Body of pancreas (tissue), 4 donors: ENCODE measurements around the gene SPOCK1. TPM values are rescaled to one million over a fixed set of nuclear protein-coding genes. Genes with fewer than 3 reads are reported as not detected.

Experiments used
- ATAC-seq: fragments of 150-250 bp; one replicate; pipeline ENCODE4 v1.9.1; 2016
- DNase-seq, 4 donors: peaks; one replicate each; pipeline ENCODE4 v3.0.0-alpha.2; 2019
- H3K27ac ChIP-seq, 4 donors: fragments of 200-600 bp; sonication (generic); 1 replicate in 3 of 4; 2 replicates in 1 of 4; pipeline versions ENCODE4 v1.5.1 to v1.6.1; 2016 to 2019; ENCODE audit warnings: mild to moderate bottlenecking in 1 of 4, mixed read lengths in 1 of 4, moderate library complexity in 1 of 4
- H3K27me3 ChIP-seq, 2 donors: fragments of 200-600 bp; sonication (generic); one replicate each; pipeline ENCODE4 v1.6.0; 2016; ENCODE audit warnings: mild to moderate bottlenecking in 1 of 2
- H3K36me3 ChIP-seq, 2 donors: fragments of 200-600 bp; sonication (generic); replicated peaks in 1 of 2; 2 replicates each; pipeline ENCODE4 v1.5.1; 2016; ENCODE audit warnings: low read depth in 2 of 2; ENCODE audit not compliant: insufficient read depth in 1 of 2
- H3K4me1 ChIP-seq: fragments of 200-600 bp; sonication (generic); one replicate; pipeline ENCODE4 v1.6.0; 2016
- H3K4me3 ChIP-seq, 2 donors: fragments of 200-600 bp; sonication (generic); 1 replicate in 1 of 2; 2 replicates in 1 of 2; pipeline ENCODE4 v1.5.1; 2016 to 2019
- H3K9me3 ChIP-seq, 3 donors: fragments of 200-600 bp; sonication (generic); 1 replicate in 2 of 3; 2 replicates in 1 of 3; pipeline ENCODE4 v1.5.1; 2016
- POLR2A ChIP-seq, 3 donors: fragments of 450-650 bp; IDR thresholded peaks; one replicate each; pipeline ENCODE4 v1.6.1; 2016; ENCODE audit warnings: antibody characterized with exemption in 3 of 3, mild to moderate bottlenecking in 2 of 3
- WGBS, 2 donors: methylation state at CpG; one replicate each; pipeline ENCODE4 v1.1.5; 2017; 5-methylcytosine and 5-hydroxymethylcytosine counted together
- intact Hi-C: fragments of 100-400 bp; cut with DNase I; formaldehyde crosslinking; loops from one replicate; pipeline ENCODE4 v1.15.1; 2023
- total RNA-seq, 2 donors: library from RNA; depleted of rRNA; stranded (reverse); fragments of >200 nt; gene quantifications; one replicate each; pipeline ENCODE4 v1.1.0, GENCODE V29; 2016
- TF ChIP-seq, protein P1 (sequence below), 7 experiments: fragments of 450-650 bp in 4 of 7; fragments of 200-600 bp in 3 of 7; sonication (generic) in 3 of 7; IDR thresholded peaks; one replicate each; pipeline ENCODE4 v1.5.1; 2016 to 2019; ENCODE audit warnings: antibody characterized with exemption in 7 of 7

The SPOCK1 gene
- total RNA-seq, 2 donors from 2014 or later = 22.4 to 30.6 TPM

DNA sequence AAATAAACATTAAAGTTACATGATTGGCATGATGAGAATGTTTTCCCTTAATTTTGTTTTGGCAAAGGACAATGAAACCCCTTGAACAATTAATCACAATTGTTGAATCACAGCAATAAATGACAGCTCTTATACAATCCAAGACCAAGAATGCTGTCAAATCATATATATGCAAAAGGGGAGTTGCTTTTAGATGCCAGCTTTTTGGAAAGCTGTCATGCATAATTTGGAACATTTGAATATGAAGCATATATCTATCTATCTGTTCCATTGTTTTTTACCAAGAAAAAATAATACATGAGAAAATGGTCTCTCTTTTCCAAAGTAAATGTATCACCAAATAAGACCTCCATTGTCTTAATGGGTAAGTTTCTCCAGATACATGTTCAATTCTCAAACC, 44.5 kb downstream of the SPOCK1 start:
- ATAC-seq (no peak), DNase-seq (no peak)
- Histone ChIP-seq H3K36me3 (no peaks in the 10 kb centered on the region), H3K9me3 (no peaks in the 10 kb centered on the region), H3K4me3 (no peak overlapping the region), H3K27ac (no peak overlapping the region), H3K4me1 (no peaks in the 10 kb centered on the region), H3K27me3 (no peaks in the 10 kb centered on the region)
- no peak for TF ChIP-seq POLR2A (IDR thresholded peaks at IDR 0.05)
- TF ChIP-seq, protein P1, sequence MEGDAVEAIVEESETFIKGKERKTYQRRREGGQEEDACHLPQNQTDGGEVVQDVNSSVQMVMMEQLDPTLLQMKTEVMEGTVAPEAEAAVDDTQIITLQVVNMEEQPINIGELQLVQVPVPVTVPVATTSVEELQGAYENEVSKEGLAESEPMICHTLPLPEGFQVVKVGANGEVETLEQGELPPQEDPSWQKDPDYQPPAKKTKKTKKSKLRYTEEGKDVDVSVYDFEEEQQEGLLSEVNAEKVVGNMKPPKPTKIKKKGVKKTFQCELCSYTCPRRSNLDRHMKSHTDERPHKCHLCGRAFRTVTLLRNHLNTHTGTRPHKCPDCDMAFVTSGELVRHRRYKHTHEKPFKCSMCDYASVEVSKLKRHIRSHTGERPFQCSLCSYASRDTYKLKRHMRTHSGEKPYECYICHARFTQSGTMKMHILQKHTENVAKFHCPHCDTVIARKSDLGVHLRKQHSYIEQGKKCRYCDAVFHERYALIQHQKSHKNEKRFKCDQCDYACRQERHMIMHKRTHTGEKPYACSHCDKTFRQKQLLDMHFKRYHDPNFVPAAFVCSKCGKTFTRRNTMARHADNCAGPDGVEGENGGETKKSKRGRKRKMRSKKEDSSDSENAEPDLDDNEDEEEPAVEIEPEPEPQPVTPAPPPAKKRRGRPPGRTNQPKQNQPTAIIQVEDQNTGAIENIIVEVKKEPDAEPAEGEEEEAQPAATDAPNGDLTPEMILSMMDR (IDR thresholded peaks at IDR 0.05) = no peak
- intact Hi-C loops = no loop called here

DNA sequence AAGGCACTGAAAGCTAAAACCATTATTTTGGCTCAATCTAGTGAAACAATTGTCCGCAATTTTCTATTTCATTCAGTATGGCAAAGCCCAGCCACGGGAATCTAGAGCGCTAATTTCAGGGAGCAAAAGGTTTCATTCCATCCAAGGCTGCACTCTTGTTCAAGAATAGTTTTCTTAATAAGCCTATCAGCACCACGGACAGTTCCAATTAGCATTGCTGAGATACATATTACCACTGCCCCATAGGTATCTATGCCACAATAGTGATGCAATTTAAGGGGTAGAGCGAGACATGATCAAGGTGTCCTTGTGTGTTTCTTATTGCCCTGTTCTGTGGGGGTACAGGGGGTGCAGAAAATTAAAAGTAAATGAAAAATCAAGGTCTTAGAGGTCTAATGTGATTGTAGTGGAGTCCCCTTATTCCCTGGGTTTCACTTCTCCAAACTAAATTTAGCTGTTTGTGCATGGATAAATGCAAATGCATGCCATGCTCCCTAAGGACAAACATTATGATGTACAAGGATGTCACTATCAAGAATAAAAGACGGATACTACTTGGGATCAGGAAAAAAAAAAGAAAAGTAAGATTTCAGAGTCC, 45.5 kb downstream of the SPOCK1 start:
- Histone ChIP-seq H3K36me3 (no peaks in the 10 kb centered on the region), H3K27me3 (no peaks in the 10 kb centered on the region), H3K4me1 (no peaks in the 10 kb centered on the region), H3K4me3 (no peak overlapping the region), H3K9me3 (no peaks in the 10 kb centered on the region), H3K27ac (no peak overlapping the region)
- WGBS, 2 donors = 43 to 61% methylated on average over 6 of the region's 6 CpGs
- ATAC-seq (no peak), DNase-seq (no peak)
- no peak for TF ChIP-seq POLR2A (IDR thresholded peaks at IDR 0.05)
- TF ChIP-seq, protein P1 (IDR thresholded peaks at IDR 0.05) = no peak
- intact Hi-C loops = no loop called here

DNA sequence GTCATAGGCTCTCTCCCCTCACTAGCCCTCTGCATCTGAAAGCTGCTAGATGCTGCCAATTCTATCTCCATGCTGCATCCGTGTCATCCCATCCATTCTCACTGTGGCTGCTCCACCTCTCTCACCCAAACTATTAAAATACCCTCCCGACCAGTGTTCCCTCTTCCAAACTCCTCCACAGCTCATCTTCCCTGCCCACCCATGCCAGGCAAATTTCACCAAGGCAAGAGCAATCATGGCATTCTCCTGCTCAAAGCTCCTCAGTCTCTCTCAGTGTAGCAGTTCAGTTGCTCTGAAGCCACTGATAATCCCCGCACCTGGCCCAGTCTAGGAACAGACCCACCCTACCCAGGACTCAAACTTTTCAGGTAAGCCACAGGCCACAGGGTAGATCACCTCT, 48.4 kb downstream of the SPOCK1 start:
- intact Hi-C loops = no loop called here
- Histone ChIP-seq H3K4me3 (no peak overlapping the region), H3K27ac (no peak overlapping the region), H3K36me3 (no peaks in the 10 kb centered on the region), H3K27me3 (no peaks in the 10 kb centered on the region), H3K4me1 (no peaks in the 10 kb centered on the region), H3K9me3 (no peaks in the 10 kb centered on the region)
- ATAC-seq (no peak), DNase-seq (no peak)
- TF ChIP-seq POLR2A (IDR thresholded peaks at IDR 0.05) = no peak
- TF ChIP-seq, protein P1 (IDR thresholded peaks at IDR 0.05) = no peak
- WGBS, 2 donors = 67 to 77% methylated on average over 3 of the region's 3 CpGs

DNA sequence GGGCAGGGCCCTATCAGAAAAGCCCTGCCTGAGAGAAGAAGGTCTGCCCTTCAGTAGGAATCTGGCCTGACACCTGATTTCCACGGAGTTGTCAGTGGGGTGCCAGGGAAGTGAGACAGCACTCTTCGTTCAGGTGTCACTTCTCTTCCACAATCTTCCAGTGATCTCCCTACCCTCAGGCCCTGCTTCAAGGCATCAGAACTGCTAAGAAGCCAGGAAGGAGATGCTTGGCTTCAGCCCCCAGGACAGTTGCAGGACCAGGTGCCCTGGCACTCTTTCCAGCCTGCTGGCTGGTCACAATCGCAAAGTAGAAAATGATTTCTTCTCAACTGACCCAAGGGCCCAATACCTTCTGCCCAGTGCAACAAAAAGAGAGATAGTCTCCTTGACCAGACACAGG, 50.3 kb downstream of the SPOCK1 start:
- H3K36me3 ChIP-seq = no peaks in the 10 kb centered on the region
- 38% methylated on average over 3 of the region's 3 CpGs; no CpG with 5 or more reads in 1 of the 2 donors for WGBS, 2 donors
- ATAC-seq (no peak), DNase-seq (no peak)
- H3K27ac ChIP-seq = no peak overlapping the region
- TF ChIP-seq, protein P1 (IDR thresholded peaks at IDR 0.05) = no peak
- no peak for TF ChIP-seq POLR2A (IDR thresholded peaks at IDR 0.05)
- H3K27me3 ChIP-seq = no peaks in the 10 kb centered on the region
- H3K9me3 ChIP-seq = no peaks in the 10 kb centered on the region
- H3K4me3 ChIP-seq = no peak overlapping the region
- no peaks in the 10 kb centered on the region for H3K4me1 ChIP-seq
- intact Hi-C loops = no loop called here

DNA sequence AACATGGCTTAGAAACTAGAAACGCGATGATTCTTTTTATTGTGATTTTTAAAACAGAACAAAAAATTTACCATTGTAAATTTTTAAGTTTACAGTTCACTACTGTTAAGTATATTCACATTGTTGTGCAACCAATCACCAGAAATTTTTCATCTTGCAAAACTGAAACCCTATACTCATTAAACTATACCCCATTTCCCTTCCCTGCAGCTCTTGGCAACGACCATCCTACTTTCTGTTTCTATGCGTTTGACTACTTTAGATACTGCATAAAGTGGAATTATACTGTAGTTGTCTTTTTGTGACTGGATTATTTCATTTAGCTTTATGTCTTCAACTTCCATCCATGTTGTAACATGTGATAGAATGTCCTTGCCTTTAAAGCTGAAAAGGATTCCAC, 52.5 kb downstream of the SPOCK1 start:
- Histone ChIP-seq H3K4me1 (no peaks in the 10 kb centered on the region), H3K27me3 (no peaks in the 10 kb centered on the region), H3K9me3 (no peaks in the 10 kb centered on the region), H3K27ac (no peak overlapping the region), H3K4me3 (no peak overlapping the region), H3K36me3 (no peaks in the 10 kb centered on the region)
- intact Hi-C loops = no loop called here
- DNase-seq = no peak
- TF ChIP-seq POLR2A (IDR thresholded peaks at IDR 0.05) = no peak
- TF ChIP-seq, protein P1 (IDR thresholded peaks at IDR 0.05) = no peak
- no peak for ATAC-seq
- 64 to 73% methylated on average over 4 of the region's 4 CpGs for whole genome bisulfite sequencing, 2 donors
